Measurements from ENCODE around the gene SAMM50.

- TF ChIP-seq EZH2phosphoT487 (IDR thresholded peaks at IDR 0.05; ENCODE audit: borderline replicate concordance), result no peak
- TF ChIP-seq REST (IDR thresholded peaks at IDR 0.05; ENCODE audit: low read depth), result no peak
- no peak for TF ChIP-seq CTCF (IDR thresholded peaks at IDR 0.05 in 2 of 3, conservative IDR thresholded peaks at IDR 0.05 in 1 of 3; ENCODE audit: borderline replicate concordance in 1 of 3, insufficient read depth in 1 of 3, low read depth in 2 of 3, low read length in 2 of 3)
- no peak for TF ChIP-seq ZNF274 (IDR thresholded peaks at IDR 0.05; ENCODE audit: low read depth, low read length)
- no peak for TF ChIP-seq SP1 (IDR thresholded peaks at IDR 0.05; ENCODE audit: low read depth)
Measured at GRCh38 chr22:44030051-44030701, 74.9 kb downstream of the SAMM50 start.
